ENCODE measurements around the gene LRRC7.

LRRC7 gene

DNA sequence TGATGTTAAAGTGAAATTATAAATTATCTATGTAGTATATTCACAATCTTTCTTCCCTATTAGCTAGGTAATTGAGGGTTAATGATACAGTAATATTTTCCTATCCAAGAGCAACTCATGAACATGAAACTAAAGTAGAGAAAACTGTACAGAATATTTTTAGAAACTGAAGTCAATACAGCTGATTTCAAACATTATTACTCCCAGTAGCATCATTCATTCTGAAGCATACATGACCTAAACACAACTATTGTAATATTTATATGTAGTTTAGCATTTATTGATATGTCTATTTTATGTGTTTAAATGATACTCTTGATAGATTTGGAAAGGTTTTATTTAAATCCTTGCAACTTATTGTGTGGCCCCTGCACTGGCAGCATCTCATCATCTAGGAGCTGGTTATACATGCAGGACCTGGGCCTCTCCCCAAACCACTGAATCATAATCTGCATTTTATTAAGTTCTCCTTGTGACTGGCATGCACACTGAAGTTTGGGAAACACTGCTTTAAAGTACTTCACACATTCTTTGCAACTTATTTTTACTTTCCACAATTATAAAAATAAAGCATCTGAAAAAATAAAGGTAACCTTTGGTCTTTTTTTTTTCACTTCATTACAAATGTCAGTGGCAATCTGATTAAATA lies 437.8 kb downstream of the LRRC7 start:
- no peaks in the 10 kb centered on the region for H3K27me3 ChIP-seq (ENCODE audit: control insufficient read depth, insufficient read depth, low read length, poor library complexity, severe bottlenecking)
- H3K27ac ChIP-seq (ENCODE audit: insufficient read depth, low read depth, low read length, poor library complexity, severe bottlenecking): no peak overlapping the region
- H3K4me3 ChIP-seq (ENCODE audit: insufficient read depth, low read depth, low read length): no peak overlapping the region
- H3K4me1 ChIP-seq (ENCODE audit: control insufficient read depth, insufficient read depth, low read length): peaks cover 2% of the 10 kb centered on the region
- no peaks in the 10 kb centered on the region for H3K9me3 ChIP-seq (ENCODE audit: control insufficient read depth, low read length)
- H3K36me3 ChIP-seq (ENCODE audit: control insufficient read depth, insufficient read depth, low read length): no peaks in the 10 kb centered on the region

GRCh38 chr1:70008660-70009059 lies 440.9 kb downstream of the LRRC7 start:
- peaks cover 2% of the 10 kb centered on the region for H3K4me1 ChIP-seq (ENCODE audit: control insufficient read depth, insufficient read depth, low read length)
- no peak overlapping the region for H3K27ac ChIP-seq (ENCODE audit: insufficient read depth, low read depth, low read length, poor library complexity, severe bottlenecking)
- no peaks in the 10 kb centered on the region for H3K27me3 ChIP-seq (ENCODE audit: control insufficient read depth, insufficient read depth, low read length, poor library complexity, severe bottlenecking)
- no peaks in the 10 kb centered on the region for H3K9me3 ChIP-seq (ENCODE audit: control insufficient read depth, low read length)
- 94 to 100% methylated on average over 2 of the region's 2 CpGs for WGBS, 2 experiments
- no peak overlapping the region for H3K4me3 ChIP-seq (ENCODE audit: insufficient read depth, low read depth, low read length)
- no peaks in the 10 kb centered on the region for H3K36me3 ChIP-seq (ENCODE audit: control insufficient read depth, insufficient read depth, low read length)

GRCh38 chr1:70017770-70018169 lies 450.0 kb downstream of the LRRC7 start:
- no peak overlapping the region for H3K4me3 ChIP-seq (ENCODE audit: insufficient read depth, low read depth, low read length)

DNA sequence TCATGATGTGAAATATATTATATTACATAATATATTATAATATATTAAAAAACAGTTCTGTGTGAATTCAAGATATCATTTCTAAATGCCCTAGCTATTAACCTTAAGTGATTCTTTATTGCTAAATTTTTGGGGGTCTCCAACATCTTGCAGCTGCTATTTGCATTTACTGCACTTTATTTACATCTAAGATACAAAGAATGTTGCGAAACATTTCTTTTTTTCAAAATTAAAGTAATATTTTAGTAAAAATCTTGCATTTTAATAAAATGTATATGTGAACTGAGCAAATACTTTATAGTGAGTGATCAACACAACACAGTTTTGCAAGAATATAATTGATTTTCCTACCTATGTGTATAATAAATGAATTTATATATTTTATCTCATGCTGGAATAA lies 456.6 kb downstream of the LRRC7 start:
- WGBS, 2 experiments: no CpG with 5 or more reads among the region's 1 CpG
- Histone ChIP-seq H3K27ac (ENCODE audit: insufficient read depth, low read depth, low read length, poor library complexity, severe bottlenecking) (no peak overlapping the region), H3K36me3 (ENCODE audit: control insufficient read depth, insufficient read depth, low read length) (no peaks in the 10 kb centered on the region), H3K4me3 (ENCODE audit: insufficient read depth, low read depth, low read length) (no peak overlapping the region), H3K9me3 (ENCODE audit: control insufficient read depth, low read length) (no peaks in the 10 kb centered on the region), H3K4me1 (ENCODE audit: control insufficient read depth, insufficient read depth, low read length) (no peaks in the 10 kb centered on the region), H3K27me3 (ENCODE audit: control insufficient read depth, insufficient read depth, low read length, poor library complexity, severe bottlenecking) (no peaks in the 10 kb centered on the region)

More at GRCh38 chr1:70017770-70018169, 450.0 kb downstream of the LRRC7 start:
- H3K4me1 ChIP-seq (ENCODE audit: control insufficient read depth, insufficient read depth, low read length): no peaks in the 10 kb centered on the region
- no peak overlapping the region for H3K27ac ChIP-seq (ENCODE audit: insufficient read depth, low read depth, low read length, poor library complexity, severe bottlenecking)
- no peaks in the 10 kb centered on the region for H3K9me3 ChIP-seq (ENCODE audit: control insufficient read depth, low read length)
- no peaks in the 10 kb centered on the region for H3K36me3 ChIP-seq (ENCODE audit: control insufficient read depth, insufficient read depth, low read length)
- no peaks in the 10 kb centered on the region for H3K27me3 ChIP-seq (ENCODE audit: control insufficient read depth, insufficient read depth, low read length, poor library complexity, severe bottlenecking)

- H3K36me3 ChIP-seq (ENCODE audit: control insufficient read depth, insufficient read depth, low read length): no peaks in the 10 kb centered on the region
- H3K4me3 ChIP-seq (ENCODE audit: insufficient read depth, low read depth, low read length): no peak overlapping the region
Observed at GRCh38 chr1:70025052-70025451, 457.3 kb downstream of the LRRC7 start.

GRCh38 chr1:70025846-70026245 lies 458.1 kb downstream of the LRRC7 start:
- Histone ChIP-seq H3K4me1 (ENCODE audit: control insufficient read depth, insufficient read depth, low read length) (no peaks in the 10 kb centered on the region), H3K9me3 (ENCODE audit: control insufficient read depth, low read length) (no peaks in the 10 kb centered on the region), H3K4me3 (ENCODE audit: insufficient read depth, low read depth, low read length) (no peak overlapping the region), H3K36me3 (ENCODE audit: control insufficient read depth, insufficient read depth, low read length) (no peaks in the 10 kb centered on the region), H3K27ac (ENCODE audit: insufficient read depth, low read depth, low read length, poor library complexity, severe bottlenecking) (no peak overlapping the region), H3K27me3 (ENCODE audit: control insufficient read depth, insufficient read depth, low read length, poor library complexity, severe bottlenecking) (no peaks in the 10 kb centered on the region)

More at GRCh38 chr1:70025052-70025451, 457.3 kb downstream of the LRRC7 start:
- Histone ChIP-seq H3K27ac (ENCODE audit: insufficient read depth, low read depth, low read length, poor library complexity, severe bottlenecking) (no peak overlapping the region), H3K4me1 (ENCODE audit: control insufficient read depth, insufficient read depth, low read length) (no peaks in the 10 kb centered on the region), H3K27me3 (ENCODE audit: control insufficient read depth, insufficient read depth, low read length, poor library complexity, severe bottlenecking) (no peaks in the 10 kb centered on the region), H3K9me3 (ENCODE audit: control insufficient read depth, low read length) (no peaks in the 10 kb centered on the region)

DNA sequence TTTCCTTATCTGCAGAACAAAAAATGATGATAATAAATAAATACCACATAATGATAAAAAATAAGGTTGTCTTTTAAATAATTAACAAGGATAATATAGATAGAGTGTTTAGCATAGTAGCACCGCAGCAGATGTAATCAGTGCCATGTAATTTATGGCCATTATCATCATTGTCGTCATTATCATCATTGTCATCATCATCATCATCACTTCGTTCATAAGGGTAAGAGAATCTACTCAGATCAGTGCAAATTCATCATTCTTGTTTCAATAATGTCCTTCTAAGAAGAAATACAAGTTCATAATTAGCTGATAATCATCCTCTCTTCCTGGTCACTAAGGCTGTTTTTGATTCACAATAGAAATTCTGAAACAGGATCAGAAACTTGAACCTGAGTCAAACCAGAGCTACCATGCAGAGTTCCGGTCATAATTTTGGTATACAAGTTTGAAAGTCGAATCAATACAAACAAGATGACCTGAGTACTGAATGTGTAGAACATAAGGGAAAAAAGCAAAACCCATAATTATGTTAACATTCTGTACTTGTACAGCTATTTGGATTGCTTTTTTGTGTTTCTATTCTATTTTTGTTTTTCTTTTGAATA lies 465.6 kb downstream of the LRRC7 start:
- Histone ChIP-seq H3K27me3 (ENCODE audit: control insufficient read depth, insufficient read depth, low read length, poor library complexity, severe bottlenecking) (no peaks in the 10 kb centered on the region), H3K9me3 (ENCODE audit: control insufficient read depth, low read length) (no peaks in the 10 kb centered on the region), H3K36me3 (ENCODE audit: control insufficient read depth, insufficient read depth, low read length) (no peaks in the 10 kb centered on the region), H3K4me1 (ENCODE audit: control insufficient read depth, insufficient read depth, low read length) (no peaks in the 10 kb centered on the region), H3K4me3 (ENCODE audit: insufficient read depth, low read depth, low read length) (no peak overlapping the region), H3K27ac (ENCODE audit: insufficient read depth, low read depth, low read length, poor library complexity, severe bottlenecking) (no peak overlapping the region)
- WGBS, 2 experiments: 91 to 98% methylated on average over 5 of the region's 5 CpGs

DNA sequence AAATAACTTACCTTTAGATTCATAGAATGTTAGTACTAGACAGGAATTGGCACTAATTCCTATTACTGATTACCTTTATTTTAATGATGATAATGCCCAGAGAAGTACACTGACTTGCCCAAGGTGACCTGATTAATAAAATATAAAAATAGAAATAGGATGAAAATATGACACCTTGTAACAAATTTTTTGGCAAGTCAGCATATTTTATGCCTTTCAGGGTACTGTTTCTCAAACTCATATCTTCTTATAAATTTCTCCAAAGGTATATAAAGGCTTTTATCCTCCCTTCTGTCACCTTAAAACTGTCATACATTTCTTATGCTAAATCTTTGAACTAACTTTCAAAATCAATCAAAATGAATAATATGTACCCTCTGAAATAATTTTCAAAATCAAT lies 466.2 kb downstream of the LRRC7 start:
- no peak overlapping the region for H3K4me3 ChIP-seq (ENCODE audit: insufficient read depth, low read depth, low read length)
- H3K9me3 ChIP-seq (ENCODE audit: control insufficient read depth, low read length): no peaks in the 10 kb centered on the region
- H3K4me1 ChIP-seq (ENCODE audit: control insufficient read depth, insufficient read depth, low read length): no peaks in the 10 kb centered on the region
- no peaks in the 10 kb centered on the region for H3K27me3 ChIP-seq (ENCODE audit: control insufficient read depth, insufficient read depth, low read length, poor library complexity, severe bottlenecking)
- H3K36me3 ChIP-seq (ENCODE audit: control insufficient read depth, insufficient read depth, low read length): no peaks in the 10 kb centered on the region
- H3K27ac ChIP-seq (ENCODE audit: insufficient read depth, low read depth, low read length, poor library complexity, severe bottlenecking): no peak overlapping the region

GRCh38 chr1:70034403-70034802 lies 466.7 kb downstream of the LRRC7 start:
- WGBS, 2 experiments: 4 to 35% methylated on average over 2 to 3 of the region's 3 CpGs

DNA sequence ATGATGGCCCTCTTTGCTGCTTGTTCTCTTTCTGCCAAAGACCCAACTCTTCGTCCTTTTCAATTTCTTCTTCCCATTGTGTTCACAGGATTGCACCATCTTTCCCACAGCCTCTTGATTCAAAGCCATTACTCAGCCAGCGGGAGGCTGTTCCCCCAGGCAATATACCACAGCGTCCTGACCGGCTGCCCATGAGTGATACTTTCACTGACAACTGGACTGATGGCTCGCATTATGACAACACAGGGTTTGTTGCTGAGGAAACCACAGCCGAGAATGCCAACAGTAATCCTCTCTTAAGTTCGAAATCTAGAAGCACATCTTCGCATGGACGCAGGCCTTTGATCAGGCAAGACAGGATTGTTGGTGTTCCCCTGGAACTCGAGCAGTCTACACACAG lies 470.3 kb downstream of the LRRC7 start:
- H3K4me3 ChIP-seq (ENCODE audit: insufficient read depth, low read depth, low read length): no peak overlapping the region
- H3K27me3 ChIP-seq (ENCODE audit: control insufficient read depth, insufficient read depth, low read length, poor library complexity, severe bottlenecking): no peaks in the 10 kb centered on the region
- H3K9me3 ChIP-seq (ENCODE audit: control insufficient read depth, low read length): no peaks in the 10 kb centered on the region
- H3K36me3 ChIP-seq (ENCODE audit: control insufficient read depth, insufficient read depth, low read length): no peaks in the 10 kb centered on the region
- H3K27ac ChIP-seq (ENCODE audit: insufficient read depth, low read depth, low read length, poor library complexity, severe bottlenecking): no peak overlapping the region
- H3K4me1 ChIP-seq (ENCODE audit: control insufficient read depth, insufficient read depth, low read length): no peaks in the 10 kb centered on the region
- 90% methylated on average over 10 of the region's 10 CpGs for WGBS, 2 experiments

More at GRCh38 chr1:70034403-70034802, 466.7 kb downstream of the LRRC7 start:
- H3K27ac ChIP-seq (ENCODE audit: insufficient read depth, low read depth, low read length, poor library complexity, severe bottlenecking): no peak overlapping the region
- H3K4me1 ChIP-seq (ENCODE audit: control insufficient read depth, insufficient read depth, low read length): no peaks in the 10 kb centered on the region
- no peak overlapping the region for H3K4me3 ChIP-seq (ENCODE audit: insufficient read depth, low read depth, low read length)
- H3K36me3 ChIP-seq (ENCODE audit: control insufficient read depth, insufficient read depth, low read length): no peaks in the 10 kb centered on the region
- no peaks in the 10 kb centered on the region for H3K9me3 ChIP-seq (ENCODE audit: control insufficient read depth, low read length)
- no peaks in the 10 kb centered on the region for H3K27me3 ChIP-seq (ENCODE audit: control insufficient read depth, insufficient read depth, low read length, poor library complexity, severe bottlenecking)

- H3K4me3 ChIP-seq (ENCODE audit: insufficient read depth, low read depth, low read length): no peak overlapping the region
Observed at GRCh38 chr1:70039485-70039884, 471.8 kb downstream of the LRRC7 start.

More at GRCh38 chr1:70039485-70039884, 471.8 kb downstream of the LRRC7 start:
- Histone ChIP-seq H3K36me3 (ENCODE audit: control insufficient read depth, insufficient read depth, low read length) (no peaks in the 10 kb centered on the region), H3K4me1 (ENCODE audit: control insufficient read depth, insufficient read depth, low read length) (no peaks in the 10 kb centered on the region), H3K27me3 (ENCODE audit: control insufficient read depth, insufficient read depth, low read length, poor library complexity, severe bottlenecking) (no peaks in the 10 kb centered on the region), H3K27ac (ENCODE audit: insufficient read depth, low read depth, low read length, poor library complexity, severe bottlenecking) (no peak overlapping the region), H3K9me3 (ENCODE audit: control insufficient read depth, low read length) (no peaks in the 10 kb centered on the region)
- 94 to 96% methylated on average over 6 of the region's 6 CpGs for WGBS, 2 experiments
